Liver (tissue), 9 donors: ENCODE results near the gene CTTNBP2. TPM values are rescaled to one million over a fixed set of nuclear protein-coding genes. Genes with fewer than 3 reads are reported as not detected.

Source experiments
- DNase-seq: peaks from one replicate; pipeline ENCODE4 v3.0.0-alpha.2; 2017; ENCODE audit warnings: low spot score
- H3K27ac ChIP-seq, 2 donors: one replicate each; pipeline ENCODE4 v1.7.0; 2013; ENCODE audit warnings: inconsistent platforms in 2 of 2, low read length in 2 of 2, control low read depth in 1 of 2, low read depth in 1 of 2, mild to moderate bottlenecking in 1 of 2
- H3K27me3 ChIP-seq, 4 donors: one replicate each; pipeline versions ENCODE4 v1.6.1 to v1.7.0; 2013; ENCODE audit warnings: low read length in 3 of 4, inconsistent platforms in 1 of 4, mild to moderate bottlenecking in 1 of 4, moderate library complexity in 1 of 4; ENCODE audit not compliant: control insufficient read depth in 4 of 4, insufficient read depth in 4 of 4
- H3K36me3 ChIP-seq, 4 donors: one replicate each; pipeline versions ENCODE4 v1.6.1 to v1.7.0; 2013; ENCODE audit warnings: low read length in 3 of 4, mild to moderate bottlenecking in 3 of 4, low read depth in 1 of 4, moderate library complexity in 1 of 4; ENCODE audit not compliant: control insufficient read depth in 4 of 4, insufficient read depth in 3 of 4
- H3K4me1 ChIP-seq, 4 donors: one replicate each; pipeline versions ENCODE4 v1.6.1 to v1.7.0; 2013; ENCODE audit warnings: low read length in 3 of 4, mild to moderate bottlenecking in 3 of 4, moderate library complexity in 1 of 4; ENCODE audit not compliant: control insufficient read depth in 4 of 4, insufficient read depth in 4 of 4
- H3K4me3 ChIP-seq, 3 donors: one replicate each; pipeline versions ENCODE4 v1.6.1 to v1.7.0; 2013; ENCODE audit warnings: low read length in 3 of 3, control low read depth in 1 of 3, low read depth in 1 of 3, mild to moderate bottlenecking in 1 of 3
- H3K9ac ChIP-seq, 2 donors: one replicate each; pipeline ENCODE4 v1.7.0; 2013; ENCODE audit warnings: low read length in 2 of 2, mild to moderate bottlenecking in 2 of 2, moderate library complexity in 2 of 2, control low read depth in 1 of 2, low read depth in 1 of 2
- H3K9me3 ChIP-seq, 4 donors: one replicate each; pipeline versions ENCODE4 v1.6.1 to v1.7.0; 2013; ENCODE audit warnings: low read length in 3 of 4; ENCODE audit not compliant: control insufficient read depth in 4 of 4
- ATF3 ChIP-seq: IDR thresholded peaks from 2 replicates; pipeline ENCODE4 v1.6.1; 2016; ENCODE audit warnings: antibody characterized with exemption
- EGR1 ChIP-seq, 2 donors: IDR thresholded peaks; 2 replicates each; pipeline ENCODE4 v1.6.1; 2016 to 2018; ENCODE audit warnings: antibody characterized with exemption in 2 of 2, low read depth in 2 of 2
- FOXA2 ChIP-seq: IDR thresholded peaks from 2 replicates; pipeline ENCODE4 v1.6.1; 2016; ENCODE audit warnings: antibody characterized with exemption
- GABPA ChIP-seq, 2 donors: IDR thresholded peaks in 1 of 2; conservative IDR thresholded peaks in 1 of 2; 2 replicates each; pipeline ENCODE4 v1.6.1; 2016; ENCODE audit warnings: antibody characterized with exemption in 2 of 2, mild to moderate bottlenecking in 1 of 2, moderate library complexity in 1 of 2
- HNF4A ChIP-seq, 2 donors: conservative IDR thresholded peaks; 2 replicates each; pipeline ENCODE4 v1.6.1; 2016; ENCODE audit warnings: antibody characterized with exemption in 2 of 2, mild to moderate bottlenecking in 2 of 2
- JUND ChIP-seq, 2 donors: IDR thresholded peaks; 2 replicates each; pipeline ENCODE4 v1.6.1; 2016; ENCODE audit warnings: antibody characterized with exemption in 2 of 2
- NR2F2 ChIP-seq: IDR thresholded peaks from 2 replicates; pipeline ENCODE4 v1.6.1; 2016; ENCODE audit warnings: antibody characterized with exemption
- RXRA ChIP-seq, 2 donors: IDR thresholded peaks; 2 replicates each; pipeline ENCODE4 v1.6.1; 2017 to 2018; ENCODE audit warnings: antibody characterized with exemption in 2 of 2, mild to moderate bottlenecking in 1 of 2
- SP1 ChIP-seq: IDR thresholded peaks from 2 replicates; pipeline ENCODE4 v1.6.1; 2018; ENCODE audit warnings: antibody characterized with exemption, mild to moderate bottlenecking
- TAF1 ChIP-seq: conservative IDR thresholded peaks from 2 replicates; pipeline ENCODE4 v1.6.1; 2016; ENCODE audit warnings: antibody characterized with exemption, mild to moderate bottlenecking
- WGBS: extraction: QIAGEN DNeasy Blood & Tissue Kit; methylation state at CpG from one replicate; pipeline ENCODE4 v1.1.7; 2013; 5-methylcytosine and 5-hydroxymethylcytosine counted together
- polyA plus RNA-seq, 2 donors: library from polyadenylated mRNA; stranded (reverse) in 1 of 2; unstranded in 1 of 2; fragments of 200-250 nt in 1 of 2; fragments of >200 nt in 1 of 2; fragmentation: Nextera tagmentation in 1 of 2; extraction: Ambion mirVana in 1 of 2; gene quantifications; one replicate each; pipeline versions ENCODE4 v1.2.1 to v1.2.3, GENCODE V29; 2013 to 2015
- total RNA-seq, 2 donors: library from RNA; depleted of rRNA; stranded (reverse); fragments of >200 nt; gene quantifications; one replicate each; pipeline ENCODE4 v1.2.3, GENCODE V29; 2014
- TF ChIP-seq, protein P1 (sequence below): IDR thresholded peaks from 2 replicates; pipeline ENCODE4 v1.6.1; 2016; ENCODE audit warnings: antibody characterized with exemption, mild to moderate bottlenecking
- donor health status: healthy.
- donor health status: healthy.
- donor health status: healthy.
- donor health status: healthy.
- donor health status: healthy.

The CTTNBP2 gene
- total and polyA plus RNA-seq, 4 donors = 1.2 to 1.7 (median 1.5) TPM

GRCh38 chr7:117901089-117901797 lies 28.0 kb upstream of the CTTNBP2 start:
- H3K27ac ChIP-seq = no peak overlapping the region
- 88% methylated on average over 5 of the region's 5 CpGs for WGBS

GRCh38 chr7:117896339-117896738 lies 23.1 kb upstream of the CTTNBP2 start:
- no peak for DNase-seq
- Histone ChIP-seq H3K36me3 (no peaks in the 10 kb centered on the region), H3K9ac (no peak overlapping the region), H3K27me3 (no peaks in the 10 kb centered on the region), H3K4me3 (no peak overlapping the region), H3K9me3 (peaks cover 0 to 6% (median 3%) of the 10 kb centered on the region in 4 donors), H3K4me1 (no peaks in the 10 kb centered on the region), H3K27ac (no peak overlapping the region)
- TF ChIP-seq, protein P1, sequence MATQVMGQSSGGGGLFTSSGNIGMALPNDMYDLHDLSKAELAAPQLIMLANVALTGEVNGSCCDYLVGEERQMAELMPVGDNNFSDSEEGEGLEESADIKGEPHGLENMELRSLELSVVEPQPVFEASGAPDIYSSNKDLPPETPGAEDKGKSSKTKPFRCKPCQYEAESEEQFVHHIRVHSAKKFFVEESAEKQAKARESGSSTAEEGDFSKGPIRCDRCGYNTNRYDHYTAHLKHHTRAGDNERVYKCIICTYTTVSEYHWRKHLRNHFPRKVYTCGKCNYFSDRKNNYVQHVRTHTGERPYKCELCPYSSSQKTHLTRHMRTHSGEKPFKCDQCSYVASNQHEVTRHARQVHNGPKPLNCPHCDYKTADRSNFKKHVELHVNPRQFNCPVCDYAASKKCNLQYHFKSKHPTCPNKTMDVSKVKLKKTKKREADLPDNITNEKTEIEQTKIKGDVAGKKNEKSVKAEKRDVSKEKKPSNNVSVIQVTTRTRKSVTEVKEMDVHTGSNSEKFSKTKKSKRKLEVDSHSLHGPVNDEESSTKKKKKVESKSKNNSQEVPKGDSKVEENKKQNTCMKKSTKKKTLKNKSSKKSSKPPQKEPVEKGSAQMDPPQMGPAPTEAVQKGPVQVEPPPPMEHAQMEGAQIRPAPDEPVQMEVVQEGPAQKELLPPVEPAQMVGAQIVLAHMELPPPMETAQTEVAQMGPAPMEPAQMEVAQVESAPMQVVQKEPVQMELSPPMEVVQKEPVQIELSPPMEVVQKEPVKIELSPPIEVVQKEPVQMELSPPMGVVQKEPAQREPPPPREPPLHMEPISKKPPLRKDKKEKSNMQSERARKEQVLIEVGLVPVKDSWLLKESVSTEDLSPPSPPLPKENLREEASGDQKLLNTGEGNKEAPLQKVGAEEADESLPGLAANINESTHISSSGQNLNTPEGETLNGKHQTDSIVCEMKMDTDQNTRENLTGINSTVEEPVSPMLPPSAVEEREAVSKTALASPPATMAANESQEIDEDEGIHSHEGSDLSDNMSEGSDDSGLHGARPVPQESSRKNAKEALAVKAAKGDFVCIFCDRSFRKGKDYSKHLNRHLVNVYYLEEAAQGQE = no peak
- TF ChIP-seq FOXA2 (no peak), JUND (IDR thresholded peaks at IDR 0.05) (no peak), EGR1 (IDR thresholded peaks at IDR 0.05; ENCODE audit: low read depth in 2 of 2) (no peak), GABPA (IDR thresholded peaks at IDR 0.05 in 1 of 2, conservative IDR thresholded peaks at IDR 0.05 in 1 of 2) (no peak), SP1 (no peak), RXRA (IDR thresholded peaks at IDR 0.05) (no peak), NR2F2 (no peak), HNF4A (conservative IDR thresholded peaks at IDR 0.05) (no peak)

More at GRCh38 chr7:117901089-117901797, 28.0 kb upstream of the CTTNBP2 start:
- no peaks in the 10 kb centered on the region for H3K27me3 ChIP-seq
- no peak for DNase-seq
- no peak overlapping the region for H3K9ac ChIP-seq
- no peaks in the 10 kb centered on the region for H3K9me3 ChIP-seq
- no peak overlapping the region for H3K4me3 ChIP-seq
- no peaks in the 10 kb centered on the region for H3K4me1 ChIP-seq
- TF ChIP-seq SP1 (no peak), NR2F2 (no peak), GABPA (IDR thresholded peaks at IDR 0.05 in 1 of 2, conservative IDR thresholded peaks at IDR 0.05 in 1 of 2) (no peak), ATF3 (no peak), FOXA2 (no peak), TAF1 (no peak), EGR1 (IDR thresholded peaks at IDR 0.05; ENCODE audit: low read depth in 2 of 2) (no peak), RXRA (IDR thresholded peaks at IDR 0.05) (no peak)
- TF ChIP-seq, protein P1 = no peak
- H3K36me3 ChIP-seq = no peaks in the 10 kb centered on the region
